Upper lobe of right lung (tissue), 1 donor: ENCODE measurements around the gene HERC2. TPM values are rescaled to one million over a fixed set of nuclear protein-coding genes. Genes with fewer than 3 reads are reported as not detected.

ENCODE experiments used
- ATAC-seq: fragments of 200-7000 bp; cut with Tn5 transposase; one replicate; pipeline ENCODE4 v1.9.1; 2020; ENCODE audit warnings: mild to moderate bottlenecking, moderate library complexity
- DNase-seq: peaks from one replicate; pipeline ENCODE4 v3.0.0-alpha.2; 2020
- H3K27ac ChIP-seq: fragments of 200-600 bp; one replicate; pipeline ENCODE4 v1.8.0; 2022
- H3K27me3 ChIP-seq: fragments of 200-600 bp; one replicate; pipeline ENCODE4 v1.8.0; 2022; ENCODE audit warnings: mild to moderate bottlenecking
- H3K36me3 ChIP-seq: fragments of 200-600 bp; one replicate; pipeline ENCODE4 v1.8.0; 2022
- H3K4me1 ChIP-seq: fragments of 200-600 bp; one replicate; pipeline ENCODE4 v1.8.0; 2022
- H3K4me3 ChIP-seq: fragments of 200-600 bp; one replicate; pipeline ENCODE4 v1.8.0; 2022; ENCODE audit warnings: mild to moderate bottlenecking
- H3K9me3 ChIP-seq: fragments of 200-600 bp; one replicate; pipeline ENCODE4 v1.8.0; 2022
- CTCF ChIP-seq: fragments of 200-600 bp; IDR thresholded peaks from one replicate; pipeline ENCODE4 v1.8.0; 2022; ENCODE audit warnings: antibody characterized with exemption
- intact Hi-C: fragments of 100-400 bp; cut with DNase I; formaldehyde crosslinking; loops from one replicate; pipeline ENCODE4 v1.11.0; 2022
- total RNA-seq: library from RNA; stranded (reverse); fragmentation: NEBNext Ultra II Directional; extraction: Animal tissue kit (Norgen Biotek cat#: 25700); gene quantifications from one replicate; pipeline ENCODE4 v1.2.1, GENCODE V29; 2021
- donor health status: DM: no; HTN: yes; CAD: no; lungs with severe emphysema.

HERC2 gene
- total RNA-seq, 1 donor from 2014 or later: 56.9 TPM

GRCh38 chr15:28120359-28120640, 201.7 kb downstream of the HERC2 start:
- H3K36me3 ChIP-seq: peaks cover 80% of the 10 kb centered on the region

GRCh38 chr15:28118531-28118930, 203.4 kb downstream of the HERC2 start:
- DNase-seq (peak; percentile 36), ATAC-seq (no peak)
- Histone ChIP-seq H3K4me1 (no peaks in the 10 kb centered on the region), H3K4me3 (no peak overlapping the region), H3K9me3 (no peaks in the 10 kb centered on the region), H3K27ac (no peak overlapping the region), H3K36me3 (peaks cover 82% of the 10 kb centered on the region), H3K27me3 (no peaks in the 10 kb centered on the region)
- intact Hi-C loops: no loop called here
- no peak for TF ChIP-seq CTCF

More at GRCh38 chr15:28120359-28120640, 201.7 kb downstream of the HERC2 start:
- no peak for DNase-seq
- intact Hi-C loops: no loop called here
- no peaks in the 10 kb centered on the region for H3K9me3 ChIP-seq
- H3K4me1 ChIP-seq: no peaks in the 10 kb centered on the region
- no peak overlapping the region for H3K27ac ChIP-seq
- TF ChIP-seq CTCF: no peak
- H3K4me3 ChIP-seq: no peak overlapping the region
- H3K27me3 ChIP-seq: no peaks in the 10 kb centered on the region
- no peak for ATAC-seq

- H3K4me3 ChIP-seq: no peak overlapping the region
- no peak for TF ChIP-seq CTCF
- intact Hi-C loops: no loop called here
These were observed 203.9 kb downstream of the HERC2 start for GRCh38 chr15:28118083-28118482.

GRCh38 chr15:28117432-28117990, 204.5 kb downstream of the HERC2 start:
- peaks cover 84% of the 10 kb centered on the region for H3K36me3 ChIP-seq
- DNase-seq (peak; percentile 43), ATAC-seq (no peak)
- H3K4me1 ChIP-seq: no peaks in the 10 kb centered on the region
- intact Hi-C loops: no loop called here
- H3K9me3 ChIP-seq: no peaks in the 10 kb centered on the region
- H3K27ac ChIP-seq: no peak overlapping the region
- TF ChIP-seq CTCF: no peak
- H3K4me3 ChIP-seq: no peak overlapping the region
- no peaks in the 10 kb centered on the region for H3K27me3 ChIP-seq

More at GRCh38 chr15:28118083-28118482, 203.9 kb downstream of the HERC2 start:
- H3K4me1 ChIP-seq: no peaks in the 10 kb centered on the region
- peaks cover 84% of the 10 kb centered on the region for H3K36me3 ChIP-seq
- H3K9me3 ChIP-seq: no peaks in the 10 kb centered on the region
- H3K27ac ChIP-seq: no peak overlapping the region
- DNase-seq (peak; percentile 30), ATAC-seq (no peak)
- H3K27me3 ChIP-seq: no peaks in the 10 kb centered on the region

GRCh38 chr15:28116521-28117431, 205.2 kb downstream of the HERC2 start:
- ATAC-seq: no peak
- peak; percentile 55 for DNase-seq
- intact Hi-C loops: no loop called here

More at GRCh38 chr15:28116521-28117431, 205.2 kb downstream of the HERC2 start:
- TF ChIP-seq CTCF: no peak
- peaks cover 90% of the 10 kb centered on the region for H3K36me3 ChIP-seq
- H3K27ac ChIP-seq: no peak overlapping the region
- no peak overlapping the region for H3K4me3 ChIP-seq
- no peaks in the 10 kb centered on the region for H3K9me3 ChIP-seq
- H3K27me3 ChIP-seq: no peaks in the 10 kb centered on the region
- H3K4me1 ChIP-seq: no peaks in the 10 kb centered on the region
